ENCODE results near the gene ZSCAN5B.

GRCh38 chr19:56176881-56177280 lies 20.7 kb downstream of the ZSCAN5B start:
- TF ChIP-seq CBX1 (IDR thresholded peaks at IDR 0.05; ENCODE audit: low read depth) (no peak), ZNF277 (CRISPR knock-in tag; IDR thresholded peaks at IDR 0.05; ENCODE audit: borderline replicate concordance) (no peak), THAP7 (CRISPR knock-in tag; IDR thresholded peaks at IDR 0.05) (no peak), POLR2A (conservative IDR thresholded peaks at IDR 0.05) (no peak), ZNF780A (CRISPR knock-in tag; IDR thresholded peaks at IDR 0.05) (no peak), TEAD4 (IDR thresholded peaks at IDR 0.05; ENCODE audit: low read length) (no peak), TEAD4 (CRISPR knock-in tag; IDR thresholded peaks at IDR 0.05; ENCODE audit: borderline replicate concordance) (no peak)
- TF ChIP-seq, protein P1, sequence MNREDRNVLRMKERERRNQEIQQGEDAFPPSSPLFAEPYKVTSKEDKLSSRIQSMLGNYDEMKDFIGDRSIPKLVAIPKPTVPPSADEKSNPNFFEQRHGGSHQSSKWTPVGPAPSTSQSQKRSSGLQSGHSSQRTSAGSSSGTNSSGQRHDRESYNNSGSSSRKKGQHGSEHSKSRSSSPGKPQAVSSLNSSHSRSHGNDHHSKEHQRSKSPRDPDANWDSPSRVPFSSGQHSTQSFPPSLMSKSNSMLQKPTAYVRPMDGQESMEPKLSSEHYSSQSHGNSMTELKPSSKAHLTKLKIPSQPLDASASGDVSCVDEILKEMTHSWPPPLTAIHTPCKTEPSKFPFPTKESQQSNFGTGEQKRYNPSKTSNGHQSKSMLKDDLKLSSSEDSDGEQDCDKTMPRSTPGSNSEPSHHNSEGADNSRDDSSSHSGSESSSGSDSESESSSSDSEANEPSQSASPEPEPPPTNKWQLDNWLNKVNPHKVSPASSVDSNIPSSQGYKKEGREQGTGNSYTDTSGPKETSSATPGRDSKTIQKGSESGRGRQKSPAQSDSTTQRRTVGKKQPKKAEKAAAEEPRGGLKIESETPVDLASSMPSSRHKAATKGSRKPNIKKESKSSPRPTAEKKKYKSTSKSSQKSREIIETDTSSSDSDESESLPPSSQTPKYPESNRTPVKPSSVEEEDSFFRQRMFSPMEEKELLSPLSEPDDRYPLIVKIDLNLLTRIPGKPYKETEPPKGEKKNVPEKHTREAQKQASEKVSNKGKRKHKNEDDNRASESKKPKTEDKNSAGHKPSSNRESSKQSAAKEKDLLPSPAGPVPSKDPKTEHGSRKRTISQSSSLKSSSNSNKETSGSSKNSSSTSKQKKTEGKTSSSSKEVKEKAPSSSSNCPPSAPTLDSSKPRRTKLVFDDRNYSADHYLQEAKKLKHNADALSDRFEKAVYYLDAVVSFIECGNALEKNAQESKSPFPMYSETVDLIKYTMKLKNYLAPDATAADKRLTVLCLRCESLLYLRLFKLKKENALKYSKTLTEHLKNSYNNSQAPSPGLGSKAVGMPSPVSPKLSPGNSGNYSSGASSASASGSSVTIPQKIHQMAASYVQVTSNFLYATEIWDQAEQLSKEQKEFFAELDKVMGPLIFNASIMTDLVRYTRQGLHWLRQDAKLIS (CRISPR knock-in tag; IDR thresholded peaks at IDR 0.05), result no peak
- TF ChIP-seq, protein P2, sequence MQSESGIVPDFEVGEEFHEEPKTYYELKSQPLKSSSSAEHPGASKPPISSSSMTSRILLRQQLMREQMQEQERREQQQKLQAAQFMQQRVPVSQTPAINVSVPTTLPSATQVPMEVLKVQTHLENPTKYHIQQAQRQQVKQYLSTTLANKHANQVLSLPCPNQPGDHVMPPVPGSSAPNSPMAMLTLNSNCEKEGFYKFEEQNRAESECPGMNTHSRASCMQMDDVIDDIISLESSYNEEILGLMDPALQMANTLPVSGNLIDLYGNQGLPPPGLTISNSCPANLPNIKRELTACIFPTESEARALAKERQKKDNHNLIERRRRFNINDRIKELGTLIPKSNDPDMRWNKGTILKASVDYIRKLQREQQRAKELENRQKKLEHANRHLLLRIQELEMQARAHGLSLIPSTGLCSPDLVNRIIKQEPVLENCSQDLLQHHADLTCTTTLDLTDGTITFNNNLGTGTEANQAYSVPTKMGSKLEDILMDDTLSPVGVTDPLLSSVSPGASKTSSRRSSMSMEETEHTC (IDR thresholded peaks at IDR 0.05), result no peak
